HG03442 (cell line): ENCODE measurements around the gene CAV1.

Experiments
- ATAC-seq: cut with Tn5 transposase; IDR thresholded peaks from one replicate; pipeline ENCODE4 v1.9.1; 2021; ENCODE audit warnings: mild to moderate bottlenecking, moderate library complexity; ENCODE audit not compliant: unreplicated experiment

Gene CAV1

GRCh38 chr7:116553168-116553964, 28.5 kb downstream of the CAV1 start:
- ATAC-seq = no peak

- ATAC-seq = no peak
These were observed 29.6 kb downstream of the CAV1 start for GRCh38 chr7:116554436-116554835.

GRCh38 chr7:116554911-116555310, 30.1 kb downstream of the CAV1 start:
- no peak for ATAC-seq

DNA sequence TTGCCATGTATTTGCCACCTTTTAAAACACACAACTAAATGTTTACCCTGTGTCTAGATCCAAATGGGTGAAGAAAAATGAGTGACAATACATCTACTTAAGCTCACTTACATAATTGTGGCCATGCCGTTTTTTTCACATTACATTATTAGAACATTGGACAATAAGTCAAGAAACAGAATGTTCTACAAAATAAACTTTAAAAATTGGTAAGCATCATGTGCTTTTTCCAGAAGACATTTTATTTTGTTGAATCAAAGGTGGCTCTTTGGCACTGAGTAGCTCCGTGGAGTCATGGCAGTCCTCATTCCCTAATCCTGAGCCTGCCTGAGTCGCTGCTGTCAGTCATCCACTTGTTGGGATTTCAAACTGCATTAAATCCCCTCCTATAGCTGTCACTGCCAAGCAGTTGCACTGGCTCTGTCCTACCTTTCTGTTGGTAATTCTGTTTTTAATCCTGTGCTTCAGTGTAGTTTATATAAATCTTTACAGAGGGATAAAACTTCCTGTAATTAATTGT, 32.3 kb downstream of the CAV1 start:
- ATAC-seq = no peak

- ATAC-seq = no peak
These were observed 33.1 kb downstream of the CAV1 start for GRCh38 chr7:116557901-116558300.

- ATAC-seq = no peak
These were observed 35.5 kb downstream of the CAV1 start for GRCh38 chr7:116560021-116560970.

DNA sequence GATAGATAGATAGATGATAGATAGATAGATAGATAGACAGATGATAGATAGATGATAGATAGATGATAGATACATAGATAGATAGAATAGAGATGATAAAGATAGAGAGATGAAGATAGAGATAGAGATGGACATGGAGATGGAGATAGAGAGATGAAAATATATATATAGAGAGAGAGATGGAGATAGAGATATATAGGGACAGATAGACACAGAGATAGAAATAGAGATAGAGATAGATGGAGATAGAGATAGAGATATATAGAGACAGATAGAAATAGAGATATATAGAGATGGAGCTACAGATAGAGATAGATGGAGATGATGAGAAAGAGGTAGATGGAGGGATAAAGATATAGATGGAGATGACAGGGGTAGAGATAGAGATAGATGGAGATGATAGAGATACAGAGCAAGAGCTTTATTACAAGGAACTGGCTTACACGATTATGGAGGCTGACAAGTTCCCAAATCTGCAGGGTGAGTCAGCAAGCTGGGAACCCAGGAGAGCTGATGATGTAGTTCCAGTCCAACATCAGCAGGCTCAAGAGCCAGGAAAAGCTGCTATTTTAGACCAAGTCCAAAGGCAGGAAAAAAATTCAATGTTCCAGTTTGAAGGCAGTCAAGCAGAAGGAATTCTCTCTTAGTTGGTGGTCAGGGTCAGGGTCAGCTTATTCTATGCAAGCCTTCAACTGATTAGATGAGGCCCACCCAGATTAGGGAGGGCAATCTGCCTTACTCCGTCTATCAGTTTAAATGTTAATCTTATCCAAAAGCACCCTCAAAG, 37.1 kb downstream of the CAV1 start:
- ATAC-seq = no peak

DNA sequence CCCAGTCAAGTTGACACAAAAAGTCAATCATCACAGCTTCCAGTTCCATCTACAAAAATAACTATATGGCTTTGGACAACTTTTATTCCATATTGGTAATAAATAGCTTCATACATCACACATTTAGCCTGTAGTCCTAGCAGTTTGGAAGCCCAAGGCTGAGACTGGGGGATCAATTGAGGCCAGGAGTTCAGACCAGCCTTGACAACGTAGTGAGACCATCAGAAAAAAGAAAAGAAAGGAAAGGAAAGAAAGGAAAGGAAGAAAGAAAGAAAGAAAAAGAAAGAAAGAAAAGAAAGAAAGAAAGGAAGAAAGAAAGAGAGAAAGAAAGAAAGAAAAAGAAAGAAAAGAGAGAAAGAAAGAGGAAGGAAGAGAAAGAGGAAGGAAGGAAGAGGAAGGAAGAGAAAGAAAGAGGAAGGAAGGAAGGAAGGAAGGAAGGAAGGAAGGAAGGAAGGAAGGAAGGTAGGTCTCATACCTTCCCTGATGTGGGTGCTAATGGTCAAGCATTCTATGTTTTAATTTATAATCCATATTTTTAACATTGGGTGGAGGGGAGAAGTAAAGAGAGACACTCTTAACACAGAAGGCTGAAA, 37.8 kb downstream of the CAV1 start:
- ATAC-seq = no peak

- no peak for ATAC-seq
These were observed 41.1 kb downstream of the CAV1 start for GRCh38 chr7:116565981-116566380.

DNA sequence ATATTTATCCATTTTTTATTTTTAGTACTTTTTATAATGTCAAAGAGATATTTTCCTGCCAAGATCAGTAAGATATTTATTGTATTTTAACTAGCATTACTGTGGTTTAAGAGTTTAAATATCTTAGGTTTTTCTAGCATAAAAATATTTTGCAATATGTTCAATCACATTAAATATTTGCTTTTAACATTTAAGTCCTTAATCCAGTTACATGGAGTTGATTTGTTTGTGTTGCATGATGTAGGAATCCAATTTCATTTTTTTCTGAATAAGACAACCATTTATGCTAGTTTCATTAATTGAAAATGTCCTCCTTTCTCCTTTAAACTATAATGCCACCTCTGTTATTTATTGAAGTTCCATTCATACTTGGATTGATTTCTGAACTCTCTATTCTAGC, 41.8 kb downstream of the CAV1 start:
- no peak for ATAC-seq

DNA sequence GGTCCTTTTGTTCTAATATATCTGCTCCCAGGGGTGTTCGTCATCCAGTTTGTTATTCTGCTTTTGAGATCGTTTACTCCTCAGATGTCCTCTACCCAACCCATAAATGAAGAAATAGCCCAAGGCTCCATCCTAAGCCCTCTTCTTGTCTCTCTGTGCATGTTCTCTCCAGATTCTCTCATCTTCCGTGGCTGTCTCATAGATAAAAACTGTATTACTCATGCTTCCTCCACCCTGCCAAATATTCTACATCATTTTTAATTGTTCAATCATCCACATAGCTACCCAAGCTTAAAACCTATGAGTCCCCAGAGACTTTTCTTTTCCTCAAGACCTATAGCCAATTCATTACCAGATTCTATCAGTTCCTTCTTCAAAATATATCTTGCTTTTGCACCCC, 44.9 kb downstream of the CAV1 start:
- no peak for ATAC-seq

DNA sequence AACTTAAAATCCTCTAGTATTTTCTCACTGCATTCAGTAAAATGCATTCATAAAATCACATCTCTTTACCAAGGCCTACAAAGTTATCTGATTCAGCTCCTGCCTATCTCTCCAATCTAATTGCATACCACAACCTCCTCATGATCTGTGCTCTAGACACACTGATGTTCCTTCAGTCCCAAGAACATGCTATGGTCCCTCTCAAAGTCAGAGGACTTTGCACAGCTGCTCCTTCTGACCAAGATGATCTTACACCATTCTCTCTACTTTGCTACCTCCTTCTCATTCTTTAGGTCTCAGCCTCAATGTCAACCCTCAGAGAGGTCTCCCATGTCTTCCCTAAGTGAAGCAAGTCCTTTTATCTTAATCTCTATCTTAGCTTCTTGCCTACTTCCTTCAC, 45.5 kb downstream of the CAV1 start:
- no peak for ATAC-seq

DNA sequence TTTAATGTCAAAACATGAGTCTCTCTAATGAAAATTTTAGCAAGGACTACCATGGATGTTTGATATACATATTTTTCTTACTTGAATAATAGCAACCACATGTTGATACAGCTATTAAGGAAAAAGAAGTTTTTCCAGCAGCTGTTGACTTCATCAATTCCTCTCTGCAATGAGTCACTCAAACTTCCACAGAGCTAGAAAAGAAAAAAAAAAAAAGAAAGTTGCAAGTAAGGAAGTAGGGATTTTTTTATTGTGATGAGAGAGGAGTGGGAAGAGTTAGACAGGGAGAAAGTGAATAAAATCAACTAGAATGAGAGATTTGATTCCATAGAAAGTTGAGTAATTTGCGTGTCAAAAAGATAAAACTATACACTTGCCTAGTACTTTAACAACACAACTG, 46.2 kb downstream of the CAV1 start:
- ATAC-seq = no peak

GRCh38 chr7:116571552-116571951, 46.7 kb downstream of the CAV1 start:
- ATAC-seq = no peak

DNA sequence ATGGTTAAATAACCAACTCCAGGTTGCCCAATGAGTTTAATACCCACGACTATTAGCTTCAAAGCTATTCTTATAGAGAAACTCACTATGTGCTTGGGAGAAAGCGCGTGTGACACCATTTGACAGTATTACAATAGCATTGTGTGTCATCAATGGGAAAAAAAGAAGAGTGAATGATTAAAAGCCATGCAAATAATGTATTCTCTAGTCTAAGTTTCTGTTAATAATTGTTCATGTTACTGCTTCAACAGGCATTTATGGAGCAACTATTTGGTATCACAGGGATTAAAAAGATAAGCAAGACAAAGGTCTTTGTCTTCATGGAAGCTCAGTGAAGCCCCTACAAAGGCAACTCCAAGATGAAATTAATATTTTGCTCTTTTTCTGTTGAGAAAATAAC, 47.2 kb downstream of the CAV1 start:
- no peak for ATAC-seq

- no peak for ATAC-seq
These were observed 48.7 kb downstream of the CAV1 start for GRCh38 chr7:116573541-116573940.

GRCh38 chr7:116574025-116574822, 49.4 kb downstream of the CAV1 start:
- no peak for ATAC-seq

- ATAC-seq = no peak
These were observed 51.0 kb downstream of the CAV1 start for GRCh38 chr7:116575853-116576252.

- peak; percentile 33 for ATAC-seq
These were observed 51.8 kb downstream of the CAV1 start for GRCh38 chr7:116576350-116577319.
